Activated CD8-positive, alpha-beta T cell treated with anti-CD3 and anti-CD28 coated beads, Interleukin-2, amount 10 ng/mL, durations not matched to agents 7 days and 5 days (primary cell): ENCODE results near the gene PLCD3. TPM values are rescaled to one million over a fixed set of nuclear protein-coding genes. Genes with fewer than 3 reads are reported as not detected.

Experiments
- ATAC-seq: fragments of 150-1000 bp; cut with Tn5 transposase; one replicate; pipeline ENCODE4 v1.10.0; 2021; ENCODE audit warnings: moderate library complexity
- CTCF ChIA-PET: fragments of 350-600 bp; sonication (Branson Sonifier 250); formaldehyde crosslinking; loops from one replicate; lab custom pipeline; 2021; ENCODE audit warnings: antibody characterized with exemption; lab: Charles Lee
- POLR2A ChIA-PET: fragments of 350-600 bp; sonication (Branson Sonifier 250); formaldehyde crosslinking; loops from one replicate; lab custom pipeline; 2021; ENCODE audit warnings: antibody characterized with exemption; lab: Charles Lee
- DNase-seq: peaks from one replicate; pipeline ENCODE4 v3.0.0-alpha.2; 2020
- H3K27ac Mint-ChIP-seq: one replicate; pipeline ENCODE4 v1.8.0; 2021; ENCODE audit warnings: mild to moderate bottlenecking, mixed read lengths
- H3K27me3 Mint-ChIP-seq: one replicate; pipeline ENCODE4 v1.8.0; 2021; ENCODE audit warnings: low read depth, mixed read lengths
- H3K36me3 Mint-ChIP-seq: one replicate; pipeline ENCODE4 v1.8.0; 2021; ENCODE audit warnings: low read depth, mixed read lengths
- H3K4me1 Mint-ChIP-seq: one replicate; pipeline ENCODE4 v1.8.0; 2021; ENCODE audit warnings: low read depth, mixed read lengths
- H3K4me3 Mint-ChIP-seq: one replicate; pipeline ENCODE4 v1.8.0; 2021; ENCODE audit warnings: mild to moderate bottlenecking, mixed read lengths
- H3K9me3 Mint-ChIP-seq: one replicate; pipeline ENCODE4 v1.8.0; 2022; ENCODE audit warnings: mixed read lengths; ENCODE audit not compliant: insufficient read depth
- total RNA-seq, 2 experiments: library from RNA; stranded (reverse); gene quantifications; one replicate each; pipeline ENCODE4 v1.2.3, GENCODE V29; 2021

PLCD3 gene
- total RNA-seq, 2 experiments from 2014 or later: 4.3 to 4.6 TPM

- ATAC-seq (peak; percentile 1), DNase-seq (no peak)
- ChIA-PET POLR2A (interaction anchor here (0.8 to 6.5 kb wide), 7 partner anchors 9 to 101 kb away, joined by 3 to 280 read pairs (median 5); partner anchors contain the start of genes ACBD4, FMNL1 and HEXIM1), CTCF (interaction anchor here (1.2 to 8.8 kb wide), 7 partner anchors 11 to 112 kb away, joined by 3 to 225 read pairs (median 7); partner anchors contain the start of genes ACBD4, HEXIM1 and PLCD3)
- Mint-ChIP-seq H3K9me3 (no peaks in the 10 kb centered on the region), H3K27ac (peak overlapping the region; percentile 98), H3K27me3 (no peaks in the 10 kb centered on the region), H3K4me1 (peaks cover 42% of the 10 kb centered on the region), H3K4me3 (peak overlapping the region; percentile 99), H3K36me3 (peaks cover 23% of the 10 kb centered on the region)
Observed at GRCh38 chr17:45162025-45162687, 29.8 kb upstream of the PLCD3 start.

- peak; percentile 99 for DNase-seq
- H3K4me3 Mint-ChIP-seq: peak within 1 kb of the TSS; percentile 99
- H3K9me3 Mint-ChIP-seq: no peaks in the 10 kb centered on the region
- ChIA-PET POLR2A (interaction anchor here (0.6 to 6.5 kb wide), 18 partner anchors 10 to 424 kb away, joined by 3 to 280 read pairs (median 4); partner anchors contain the start of genes ACBD4, FMNL1, HEXIM1 and NMT1), CTCF (interaction anchor here (1.2 to 8.8 kb wide), 8 partner anchors 11 to 112 kb away, joined by 3 to 225 read pairs (median 9); partner anchors contain the start of genes ACBD4, HEXIM1 and PLCD3)
- H3K27ac Mint-ChIP-seq: peak within 1 kb of the TSS; percentile 98
- H3K27me3 Mint-ChIP-seq: no peaks in the 10 kb centered on the region
- peaks cover 42% of the 10 kb centered on the region for H3K4me1 Mint-ChIP-seq
- peak; percentile 98 for ATAC-seq
- H3K36me3 Mint-ChIP-seq: peaks cover 23% of the 10 kb centered on the region
Observed at GRCh38 chr17:45161288-45162024, 29.1 kb upstream of the PLCD3 start, which contains the start of gene HEXIM2. Gene HEXIM2 (plus strand): TSS chr17:45161875. CDS start chr17:45162794, 919 bp downstream.

GRCh38 chr17:45160447-45161287 is 28.4 kb upstream of the PLCD3 start:
- ATAC-seq (peak; percentile 17), DNase-seq (peak; percentile 57)
- H3K9me3 Mint-ChIP-seq: no peaks in the 10 kb centered on the region
- H3K4me1 Mint-ChIP-seq: peaks cover 45% of the 10 kb centered on the region
- H3K36me3 Mint-ChIP-seq: peaks cover 23% of the 10 kb centered on the region
- peak overlapping the region; percentile 98 for H3K27ac Mint-ChIP-seq
- H3K4me3 Mint-ChIP-seq: peak overlapping the region; percentile 99
- no peaks in the 10 kb centered on the region for H3K27me3 Mint-ChIP-seq
- ChIA-PET CTCF (interaction anchor here (1.2 to 8.8 kb wide), 7 partner anchors 10 to 111 kb away, joined by 3 to 225 read pairs (median 11); partner anchors contain the start of genes ACBD4, HEXIM1 and PLCD3), POLR2A (interaction anchor here (0.5 to 6.5 kb wide), 20 partner anchors 11 to 425 kb away, joined by 3 to 280 read pairs (median 4); partner anchors contain the start of genes ACBD4, FMNL1, HEXIM1 and NMT1)

GRCh38 chr17:45156242-45156641 is 23.9 kb upstream of the PLCD3 start:
- Mint-ChIP-seq H3K36me3 (peaks cover 25% of the 10 kb centered on the region), H3K27me3 (no peaks in the 10 kb centered on the region), H3K9me3 (no peaks in the 10 kb centered on the region), H3K4me3 (no peak overlapping the region), H3K4me1 (peaks cover 37% of the 10 kb centered on the region), H3K27ac (peak overlapping the region; percentile 3)
- DNase-seq (no peak), ATAC-seq (no peak)
- CTCF ChIA-PET: interaction anchor here (1.1 to 10.9 kb wide), 5 partner anchors 6 to 41 kb away, joined by 3 to 344 read pairs (median 10); partner anchors contain the start of genes ACBD4 and HEXIM1
- POLR2A ChIA-PET: interaction anchor here (1.0 to 1.2 kb wide), 2 partner anchors 8 to 66 kb away, joined by 3 to 5 read pairs; partner anchors contain the start of genes FMNL1 and HEXIM1

- peaks cover 43% of the 10 kb centered on the region for H3K4me1 Mint-ChIP-seq
- POLR2A ChIA-PET: interaction anchor here (1.2 kb wide), 1 partner anchor 67 kb away, joined by 3 read pairs; the partner anchor contains the start of gene FMNL1
- no peaks in the 10 kb centered on the region for H3K9me3 Mint-ChIP-seq
- ATAC-seq: no peak
- H3K36me3 Mint-ChIP-seq: peaks cover 28% of the 10 kb centered on the region
- H3K4me3 Mint-ChIP-seq: no peak overlapping the region
- CTCF ChIA-PET: interaction anchor here (1.1 to 10.9 kb wide), 4 partner anchors 15 to 42 kb away, joined by 3 to 344 read pairs (median 9); partner anchors contain the start of gene ACBD4
- no peak for DNase-seq
- H3K27me3 Mint-ChIP-seq: no peaks in the 10 kb centered on the region
- no peak overlapping the region for H3K27ac Mint-ChIP-seq
Observed at GRCh38 chr17:45155483-45155882, 23.2 kb upstream of the PLCD3 start.

- no peak overlapping the region for H3K4me3 Mint-ChIP-seq
- ChIA-PET CTCF (interaction anchor here (1.1 to 10.9 kb wide), 4 partner anchors 16 to 43 kb away, joined by 3 to 344 read pairs (median 9); partner anchors contain the start of gene ACBD4), POLR2A (interaction anchor here (1.2 kb wide), 1 partner anchor 67 kb away, joined by 3 read pairs; the partner anchor contains the start of gene FMNL1)
- H3K4me1 Mint-ChIP-seq: peaks cover 42% of the 10 kb centered on the region
- H3K27ac Mint-ChIP-seq: no peak overlapping the region
- H3K36me3 Mint-ChIP-seq: peaks cover 27% of the 10 kb centered on the region
- H3K27me3 Mint-ChIP-seq: no peaks in the 10 kb centered on the region
- no peaks in the 10 kb centered on the region for H3K9me3 Mint-ChIP-seq
- no peak for DNase-seq
- no peak for ATAC-seq
Observed at GRCh38 chr17:45155029-45155428, 22.7 kb upstream of the PLCD3 start.

- DNase-seq: no peak
- H3K4me1 Mint-ChIP-seq: peaks cover 31% of the 10 kb centered on the region
- H3K4me3 Mint-ChIP-seq: peak overlapping the region; percentile 95
- peak overlapping the region; percentile 80 for H3K27ac Mint-ChIP-seq
- H3K27me3 Mint-ChIP-seq: no peaks in the 10 kb centered on the region
- H3K9me3 Mint-ChIP-seq: no peaks in the 10 kb centered on the region
- no peak for ATAC-seq
- H3K36me3 Mint-ChIP-seq: peaks cover 28% of the 10 kb centered on the region
- ChIA-PET POLR2A (interaction anchor here (0.6 to 9.4 kb wide), 13 partner anchors 10 to 219 kb away, joined by 3 to 280 read pairs (median 22); partner anchors contain the start of genes ACBD4, FMNL1, HEXIM2 and NMT1), CTCF (interaction anchor here (0.8 to 10.9 kb wide), 29 partner anchors 10 to 372 kb away, joined by 3 to 344 read pairs (median 6); partner anchors contain the start of genes ACBD4, FMNL1, HEXIM2 and MAP3K14)
Observed at GRCh38 chr17:45150911-45151809, 18.8 kb upstream of the PLCD3 start.

GRCh38 chr17:45149669-45150664 is 17.7 kb upstream of the PLCD3 start:
- Mint-ChIP-seq H3K4me3 (peak overlapping the region; percentile 95), H3K9me3 (no peaks in the 10 kb centered on the region), H3K36me3 (peaks cover 28% of the 10 kb centered on the region), H3K27me3 (no peaks in the 10 kb centered on the region), H3K4me1 (peaks cover 33% of the 10 kb centered on the region), H3K27ac (peak overlapping the region; percentile 100)
- no peak for ATAC-seq
- CTCF ChIA-PET: interaction anchor here (0.7 to 10.9 kb wide), 39 partner anchors 8 to 236 kb away, joined by 3 to 344 read pairs (median 6); partner anchors contain the start of genes ACBD4, DCAKD, FMNL1 and HEXIM2
- peak; percentile 54 for DNase-seq
- POLR2A ChIA-PET: interaction anchor here (0.8 to 9.4 kb wide), 17 partner anchors 11 to 251 kb away, joined by 3 to 280 read pairs (median 19); partner anchors contain the start of genes ACBD4, DCAKD, EFTUD2 and FMNL1
